GM19468 (cell line): ENCODE data around the gene AGPAT3.

Experiments
- ATAC-seq: cut with Tn5 transposase; IDR thresholded peaks from one replicate; pipeline ENCODE4 v1.9.1; 2021; ENCODE audit warnings: mild to moderate bottlenecking, moderate library complexity, moderate number of reproducible peaks; ENCODE audit not compliant: unreplicated experiment; ENCODE audit errors: extremely low read depth

The AGPAT3 gene

GRCh38 chr21:43967981-43968380 lies 103.0 kb downstream of the AGPAT3 start:
- no peak for ATAC-seq

GRCh38 chr21:43968410-43969114 lies 103.5 kb downstream of the AGPAT3 start:
- ATAC-seq, result no peak

DNA sequence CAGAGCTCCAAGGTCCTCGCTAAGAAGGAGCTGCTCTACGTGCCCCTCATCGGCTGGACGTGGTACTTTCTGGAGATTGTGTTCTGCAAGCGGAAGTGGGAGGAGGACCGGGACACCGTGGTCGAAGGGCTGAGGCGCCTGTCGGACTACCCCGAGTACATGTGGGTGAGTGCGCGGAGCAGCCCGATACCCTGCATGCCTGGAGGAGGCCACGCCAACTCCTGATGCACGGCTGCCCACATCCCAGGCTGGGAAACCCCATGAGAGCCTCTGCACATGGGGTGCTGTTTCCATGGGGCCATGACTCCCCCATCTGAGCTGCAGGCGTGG lies 104.1 kb downstream of the AGPAT3 start:
- ATAC-seq, result no peak

DNA sequence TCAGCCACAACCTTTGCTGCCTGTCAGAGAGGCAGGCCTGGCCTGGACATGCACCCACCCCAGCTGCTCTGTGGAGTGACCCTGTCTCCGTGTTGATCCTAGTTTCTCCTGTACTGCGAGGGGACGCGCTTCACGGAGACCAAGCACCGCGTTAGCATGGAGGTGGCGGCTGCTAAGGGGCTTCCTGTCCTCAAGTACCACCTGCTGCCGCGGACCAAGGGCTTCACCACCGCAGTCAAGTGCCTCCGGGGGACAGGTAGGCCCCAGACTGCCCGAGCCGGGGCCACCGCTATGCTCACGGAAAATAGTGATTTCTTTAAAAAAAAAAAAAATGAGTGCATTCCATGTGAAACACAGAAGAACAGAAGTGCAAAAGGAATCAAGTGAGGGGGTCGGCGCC lies 105.5 kb downstream of the AGPAT3 start:
- no peak for ATAC-seq

- no peak for ATAC-seq
Observed at GRCh38 chr21:43971201-43971991, 106.4 kb downstream of the AGPAT3 start.

- no peak for ATAC-seq
Observed at GRCh38 chr21:43971992-43972255, 106.9 kb downstream of the AGPAT3 start.

- ATAC-seq, result no peak
Observed at GRCh38 chr21:43972850-43973633, 108.0 kb downstream of the AGPAT3 start.

DNA sequence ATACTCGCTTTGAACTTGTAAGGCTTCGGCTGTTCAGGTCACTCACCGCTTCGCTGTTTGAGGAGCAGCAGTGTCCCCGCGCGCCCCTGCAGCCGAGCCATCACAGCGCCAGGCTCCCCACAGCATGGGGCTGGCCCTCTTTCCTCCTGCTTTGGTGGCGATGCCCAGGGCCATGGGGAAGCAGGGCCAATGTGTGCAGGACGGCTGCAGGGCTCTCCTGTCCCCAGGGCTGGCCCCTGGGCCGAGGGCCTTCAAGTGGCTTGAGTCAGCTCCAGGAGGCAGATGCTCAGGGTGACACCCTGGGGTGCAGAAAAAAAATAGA lies 108.6 kb downstream of the AGPAT3 start:
- no peak for ATAC-seq

GRCh38 chr21:43974791-43975468 lies 109.9 kb downstream of the AGPAT3 start:
- ATAC-seq, result no peak

GRCh38 chr21:43975469-43976098 lies 110.6 kb downstream of the AGPAT3 start:
- no peak for ATAC-seq

GRCh38 chr21:43976661-43977060 lies 111.6 kb downstream of the AGPAT3 start:
- no peak for ATAC-seq

DNA sequence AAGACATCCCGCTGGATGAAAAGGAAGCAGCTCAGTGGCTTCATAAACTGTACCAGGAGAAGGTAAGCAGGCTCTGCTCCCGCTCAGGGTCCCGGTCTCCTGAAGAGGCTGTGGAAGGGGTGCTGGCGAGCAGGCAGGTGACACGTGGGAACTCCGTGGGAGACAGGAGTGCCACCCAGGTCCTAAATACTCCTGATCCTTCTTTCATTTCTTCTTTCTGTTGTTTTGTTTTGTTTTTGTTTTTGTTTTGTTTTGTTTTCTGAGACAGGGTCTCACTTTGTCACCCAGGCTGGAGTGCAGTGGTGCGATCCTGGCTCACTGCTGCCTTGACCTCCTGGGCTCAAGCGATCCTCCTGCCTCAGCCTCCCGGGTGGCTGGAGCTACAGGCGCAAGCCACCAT lies 113.0 kb downstream of the AGPAT3 start:
- ATAC-seq, result no peak

DNA sequence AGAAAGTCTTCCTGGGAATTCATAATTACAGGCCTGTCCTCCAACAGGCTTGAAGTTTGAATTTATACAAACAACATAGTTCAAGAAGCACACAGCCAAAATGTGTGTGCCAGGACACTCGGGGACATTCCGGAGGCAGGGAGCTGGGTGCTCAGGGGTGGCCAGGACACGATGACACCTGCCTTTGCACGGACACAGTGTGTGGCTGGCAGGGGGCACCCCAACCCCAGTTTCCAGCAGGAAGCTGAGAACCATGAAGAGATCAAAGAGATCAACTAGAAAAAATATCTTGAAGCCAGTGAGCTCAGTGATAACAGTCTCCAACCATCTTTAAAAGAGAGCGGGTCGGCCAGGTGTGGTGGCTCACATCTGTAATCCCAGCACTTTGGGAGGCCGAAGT lies 114.6 kb downstream of the AGPAT3 start:
- no peak for ATAC-seq

DNA sequence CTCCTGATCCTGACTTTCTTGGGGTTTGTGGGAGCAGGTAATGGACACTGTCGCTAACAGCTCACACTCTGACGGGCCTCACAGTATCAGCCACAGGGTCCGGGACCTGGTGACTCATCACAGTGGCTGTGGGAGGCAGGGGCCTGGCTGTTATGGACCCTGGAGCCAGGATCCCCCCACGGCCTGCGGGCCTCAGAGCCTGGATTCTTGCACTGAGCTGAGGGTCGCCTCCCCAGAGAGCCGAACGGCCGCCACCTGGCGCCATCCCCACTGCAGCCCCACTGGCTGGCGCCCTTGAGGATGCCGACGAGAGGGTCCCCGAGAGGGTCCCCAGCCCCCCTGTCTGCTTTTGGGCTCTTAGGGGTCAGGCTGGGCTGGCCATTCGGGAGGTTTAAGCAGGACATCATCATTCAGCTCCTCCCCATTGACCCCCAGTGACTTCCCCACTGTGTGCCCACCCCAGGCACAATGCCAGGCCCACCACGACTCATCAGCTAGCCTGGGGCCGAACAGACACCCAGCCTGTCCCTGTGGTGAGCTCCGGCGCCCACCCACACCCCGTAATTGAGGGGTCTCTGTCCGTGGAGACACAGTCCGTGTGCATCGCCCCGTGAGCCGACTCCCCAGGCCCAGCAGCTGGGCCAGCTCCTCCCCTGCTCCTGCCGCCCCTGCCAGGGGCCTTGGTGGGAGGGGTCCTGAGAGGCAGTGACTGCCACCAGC lies 116.3 kb downstream of the AGPAT3 start:
- ATAC-seq, result no peak

DNA sequence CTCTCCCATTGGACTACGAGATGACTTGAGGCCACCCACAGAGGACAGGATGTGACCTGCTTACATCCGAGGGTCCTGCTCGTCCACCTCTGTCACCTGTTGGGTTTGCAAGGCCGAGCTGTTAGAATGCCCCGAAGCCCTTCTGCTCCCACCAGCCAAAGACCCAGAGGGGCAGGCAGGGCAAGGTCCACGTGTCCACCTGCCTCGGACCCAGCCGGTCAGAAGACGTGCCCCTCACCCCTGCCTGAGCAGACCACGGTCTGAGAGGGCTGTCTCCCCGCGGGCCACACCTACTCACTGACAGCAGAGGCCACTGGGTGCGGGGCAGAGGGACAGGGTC lies 116.8 kb downstream of the AGPAT3 start:
- no peak for ATAC-seq

GRCh38 chr21:43982489-43983078 lies 117.6 kb downstream of the AGPAT3 start:
- ATAC-seq, result no peak

GRCh38 chr21:43983390-43983789 lies 118.4 kb downstream of the AGPAT3 start:
- ATAC-seq, result no peak

DNA sequence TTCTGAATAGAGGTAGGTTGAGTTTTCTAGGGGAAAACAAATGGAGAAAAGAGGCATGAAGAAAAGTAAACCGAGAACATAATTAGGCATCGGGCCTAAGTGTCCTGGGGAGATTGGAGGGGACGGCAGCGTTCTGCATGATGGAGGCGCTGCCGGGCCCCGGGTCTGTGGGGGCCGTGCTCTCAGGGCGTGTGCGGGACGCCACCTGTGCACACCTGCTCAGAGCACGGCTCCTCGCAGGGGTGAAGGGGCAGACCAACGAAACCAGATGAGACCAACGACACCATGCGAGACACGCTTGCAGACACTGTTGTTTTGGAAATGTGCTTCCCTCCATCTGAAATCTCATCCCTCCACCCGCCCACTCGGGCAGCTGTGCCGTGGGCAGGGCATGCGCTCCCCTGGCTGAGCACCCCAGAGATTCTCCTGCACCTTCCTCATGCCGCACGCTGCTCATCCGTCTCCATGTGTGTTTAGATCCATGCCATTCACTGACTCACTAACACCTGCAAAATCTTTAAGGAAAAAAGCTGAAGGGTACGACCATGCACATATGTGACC lies 118.9 kb downstream of the AGPAT3 start:
- no peak for ATAC-seq

DNA sequence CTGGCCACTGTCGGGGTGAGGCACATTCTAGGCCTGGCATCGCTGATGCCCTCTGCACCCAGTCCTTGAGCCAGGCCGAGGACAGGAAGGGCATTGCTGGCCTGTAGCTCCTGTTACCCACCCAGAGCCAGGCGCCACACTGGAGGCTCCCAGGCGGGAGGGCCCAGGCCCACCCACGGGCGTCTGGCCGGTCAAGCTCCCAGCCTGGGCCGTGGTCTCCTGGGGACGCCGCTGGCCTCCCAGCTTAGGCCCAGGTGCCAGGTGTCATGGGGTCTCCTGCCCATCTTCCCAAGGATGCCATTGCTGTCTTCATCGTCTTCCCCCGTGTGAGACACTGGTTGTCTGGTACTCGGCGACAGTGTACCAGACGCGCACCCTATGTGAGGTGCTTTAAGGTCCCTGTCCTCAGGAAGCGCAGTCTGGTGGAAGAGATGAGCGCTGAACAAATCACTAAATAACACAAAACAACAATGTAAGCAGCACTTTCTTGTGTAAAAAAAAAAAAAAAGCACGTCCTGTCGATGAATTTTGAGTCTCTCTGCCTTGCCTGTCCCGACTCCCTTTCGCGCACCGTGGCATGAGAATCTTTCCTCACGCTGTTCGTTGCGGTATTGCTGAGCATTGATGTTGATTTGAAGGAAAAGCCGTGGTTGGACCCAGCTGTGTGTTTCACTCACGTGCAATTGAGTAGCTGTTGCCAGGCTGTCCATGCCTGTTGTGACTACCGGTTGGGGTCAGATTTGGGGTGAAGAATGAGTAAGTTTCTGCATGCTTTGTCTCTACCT lies 120.1 kb downstream of the AGPAT3 start:
- ATAC-seq, result no peak
